HTERT RPE-1 (cell line): ENCODE results near the gene GRIK2.
"Not testable (repeated sequence)": the region's sequence is repeated elsewhere in the genome, so short reads cannot be mapped to it uniquely, and the experiment has no call there.

Source experiments
- in situ Hi-C: fragments of 300-500 bp; cut with MboI; formaldehyde crosslinking; loops from 4 replicates; pipeline ENCODE4 v1.14.3; 2020; ENCODE audit warnings: low sequenced_read_pairs

GRIK2 gene

GRCh38 chr6:101393251-101393828 lies at the start of gene GRIK2:
GRIK2 (plus strand) TSS chr6:101393708.
- in situ Hi-C loops: no loop called here

GRCh38 chr6:101344885-101345284 lies 48.6 kb upstream of the GRIK2 start:
- in situ Hi-C loops: no loop called here

GRCh38 chr6:101348816-101349215 lies 44.7 kb upstream of the GRIK2 start:
- in situ Hi-C loops: no loop called here

GRCh38 chr6:101350631-101351030 lies 42.9 kb upstream of the GRIK2 start:
- in situ Hi-C loops: not testable (repeated sequence)

GRCh38 chr6:101351173-101351572 lies 42.3 kb upstream of the GRIK2 start:
- in situ Hi-C loops: no loop called here

- in situ Hi-C loops: no loop called here
These were observed 41.2 kb upstream of the GRIK2 start for GRCh38 chr6:101352316-101352715.

GRCh38 chr6:101365181-101365580 lies 28.3 kb upstream of the GRIK2 start:
- in situ Hi-C loops: no loop called here

GRCh38 chr6:101379926-101380325 lies 13.6 kb upstream of the GRIK2 start:
- in situ Hi-C loops: no loop called here

- in situ Hi-C loops: no loop called here
These were observed 12.4 kb upstream of the GRIK2 start for GRCh38 chr6:101380897-101381630.

- in situ Hi-C loops: not testable (repeated sequence)
These were observed 9.8 kb upstream of the GRIK2 start for GRCh38 chr6:101383747-101384146.

- in situ Hi-C loops: no loop called here
These were observed 6.5 kb upstream of the GRIK2 start for GRCh38 chr6:101386982-101387381.

- in situ Hi-C loops: no loop called here
These were observed 1.5 kb upstream of the GRIK2 start for GRCh38 chr6:101391772-101392585.

- in situ Hi-C loops: no loop called here
These were observed 800 bp upstream of the GRIK2 start for GRCh38 chr6:101392586-101393230.

GRCh38 chr6:101393829-101394251 lies 332 bp downstream of the GRIK2 start:
- in situ Hi-C loops: no loop called here

- in situ Hi-C loops: no loop called here
These were observed 1.4 kb downstream of the GRIK2 start for GRCh38 chr6:101394936-101395335.

- in situ Hi-C loops: no loop called here
These were observed 1.8 kb downstream of the GRIK2 start for GRCh38 chr6:101395345-101395744.

- in situ Hi-C loops: no loop called here
These were observed 3.2 kb downstream of the GRIK2 start for GRCh38 chr6:101396548-101397173.

- in situ Hi-C loops: no loop called here
These were observed 3.7 kb downstream of the GRIK2 start for GRCh38 chr6:101397199-101397598.

GRCh38 chr6:101398716-101399615 lies 5.5 kb downstream of the GRIK2 start:
- in situ Hi-C loops: no loop called here

GRCh38 chr6:101399616-101400162 lies 6.2 kb downstream of the GRIK2 start:
- in situ Hi-C loops: no loop called here
